Measurements from ENCODE around the gene HNRNPUL1.
A peak's percentile ranks its signal among the peaks of the same experiment; 100 is the strongest.
"Not testable (repeated sequence)": the region's sequence is repeated elsewhere in the genome, so short reads cannot be mapped to it uniquely, and the experiment has no call there.

The HNRNPUL1 gene

GRCh38 chr19:41263850-41264580 is at the start of gene HNRNPUL1:
Gene HNRNPUL1, plus strand, starts transcription at chr19:41264372. Its CDS starts 132 bp downstream, at chr19:41264504.
- DNase-seq: peak; percentile 98

GRCh38 chr19:41217741-41218140 is 46.4 kb upstream of the HNRNPUL1 start:
- no peak for DNase-seq

GRCh38 chr19:41218249-41218614 is 45.9 kb upstream of the HNRNPUL1 start:
- no peak for DNase-seq

- DNase-seq: no peak
Observed at GRCh38 chr19:41218615-41219507, 45.3 kb upstream of the HNRNPUL1 start, which contains the start of gene AXL. Gene AXL, plus strand, starts transcription at chr19:41219223. Its CDS starts 170 bp downstream, at chr19:41219393.

GRCh38 chr19:41219924-41220567 is 44.1 kb upstream of the HNRNPUL1 start:
- no peak for DNase-seq

GRCh38 chr19:41220811-41221210 is 43.4 kb upstream of the HNRNPUL1 start:
- no peak for DNase-seq

GRCh38 chr19:41221514-41222205 is 42.5 kb upstream of the HNRNPUL1 start:
- no peak for DNase-seq

- DNase-seq: no peak
Observed at GRCh38 chr19:41222240-41222639, 41.9 kb upstream of the HNRNPUL1 start.

- DNase-seq: no peak
Observed at GRCh38 chr19:41223431-41224234, 40.5 kb upstream of the HNRNPUL1 start.

- no peak for DNase-seq
Observed at GRCh38 chr19:41224632-41225031, 39.5 kb upstream of the HNRNPUL1 start.

- DNase-seq: peak; percentile 46
Observed at GRCh38 chr19:41225238-41226052, 38.7 kb upstream of the HNRNPUL1 start.

GRCh38 chr19:41226053-41226873 is 37.9 kb upstream of the HNRNPUL1 start:
- peak; percentile 32 for DNase-seq

GRCh38 chr19:41226874-41227390 is 37.2 kb upstream of the HNRNPUL1 start:
- DNase-seq: no peak

- DNase-seq: no peak
Observed at GRCh38 chr19:41228486-41228885, 35.7 kb upstream of the HNRNPUL1 start.

- DNase-seq: not testable (repeated sequence)
Observed at GRCh38 chr19:41229338-41229737, 34.8 kb upstream of the HNRNPUL1 start.

GRCh38 chr19:41230067-41230857 is 33.9 kb upstream of the HNRNPUL1 start:
- no peak for DNase-seq

GRCh38 chr19:41232686-41233085 is 31.5 kb upstream of the HNRNPUL1 start:
- no peak for DNase-seq

GRCh38 chr19:41233748-41234240 is 30.4 kb upstream of the HNRNPUL1 start:
- no peak for DNase-seq

All from activated CD8-positive, alpha-beta memory T cell treated with anti-CD3 and anti-CD28 coated beads, Interleukin-2, amount 50 U/mL, for 4 hours (primary cell).